ENCODE results near the gene MCMBP. TPM values are rescaled to one million over a fixed set of nuclear protein-coding genes. Genes with fewer than 3 reads are reported as not detected.
"Not testable (repeated sequence)": the region's sequence is repeated elsewhere in the genome, so short reads cannot be mapped to it uniquely, and the experiment has no call there.

The MCMBP gene
- 25.8 and 38.2 TPM in 2 replicates for total RNA-seq (2014; rRNA removed; shearing (Covaris generic); ENCODE audit: low replicate concordance)

- Histone ChIP-seq H3K4me2 (ENCODE audit: low read depth, low read length, poor library complexity, severe bottlenecking) (peak within 1 kb of the TSS; percentile 87), H3K9me3 (ENCODE audit: low read length) (no peaks in the 10 kb centered on the region), H2AFZ (ENCODE audit: low read length) (peak within 1 kb of the TSS; percentile 98), H3K9me2 (replicated peaks; ENCODE audit: insufficient read depth, low read length) (no peaks in the 10 kb centered on the region), H3K4me3 (ENCODE audit: low read length) (peak within 1 kb of the TSS; percentile 81), H3K4me1 (ENCODE audit: low read length) (peaks cover 35% of the 10 kb centered on the region), H3K9ac (ENCODE audit: low read length) (peak within 1 kb of the TSS; percentile 90), H3K27ac (ENCODE audit: low read length) (peak within 1 kb of the TSS; percentile 86), H3K36me3 (ENCODE audit: insufficient read depth, low read length) (peaks cover 3% of the 10 kb centered on the region; the same call in 1 of the 2 replicates), H3K79me2 (ENCODE audit: low read length) (peaks cover 47% of the 10 kb centered on the region), H3K27me3 (ENCODE audit: low read length) (no peaks in the 10 kb centered on the region), H4K20me1 (ENCODE audit: insufficient read depth, low read depth, low read length) (peaks cover 6% of the 10 kb centered on the region; the same call in 1 of the 2 replicates)
- no peak for DNase-seq
Measured at GRCh38 chr10:119872610-119872859, at the start of gene MCMBP. TSS of gene MCMBP (minus strand) at chr10:119872843. CDS start at chr10:119872584, 259 bp downstream.

GRCh38 chr10:119919826-119920225 is 47.2 kb upstream of the MCMBP start:
- H3K27ac ChIP-seq (ENCODE audit: low read length): no peak overlapping the region; the same call in 1 of the 2 replicates
- H3K27me3 ChIP-seq (ENCODE audit: low read length): no peaks in the 10 kb centered on the region
- H3K4me2 ChIP-seq (ENCODE audit: low read depth, low read length, poor library complexity, severe bottlenecking): no peak overlapping the region
- no peaks in the 10 kb centered on the region for H3K4me1 ChIP-seq (ENCODE audit: low read length)
- no peak overlapping the region for H2AFZ ChIP-seq (ENCODE audit: low read length)
- H3K9me2 ChIP-seq (replicated peaks; ENCODE audit: insufficient read depth, low read length): no peaks in the 10 kb centered on the region
- DNase-seq: no peak
- H3K36me3 ChIP-seq (ENCODE audit: insufficient read depth, low read length): peaks cover 48% of the 10 kb centered on the region
- no peaks in the 10 kb centered on the region for H3K9me3 ChIP-seq (ENCODE audit: low read length)
- no peaks in the 10 kb centered on the region for H4K20me1 ChIP-seq (ENCODE audit: insufficient read depth, low read depth, low read length)
- H3K9ac ChIP-seq (ENCODE audit: low read length): no peak overlapping the region
- peaks cover 5% of the 10 kb centered on the region for H3K79me2 ChIP-seq (ENCODE audit: low read length)
- H3K4me3 ChIP-seq (ENCODE audit: low read length): no peak overlapping the region

DNA sequence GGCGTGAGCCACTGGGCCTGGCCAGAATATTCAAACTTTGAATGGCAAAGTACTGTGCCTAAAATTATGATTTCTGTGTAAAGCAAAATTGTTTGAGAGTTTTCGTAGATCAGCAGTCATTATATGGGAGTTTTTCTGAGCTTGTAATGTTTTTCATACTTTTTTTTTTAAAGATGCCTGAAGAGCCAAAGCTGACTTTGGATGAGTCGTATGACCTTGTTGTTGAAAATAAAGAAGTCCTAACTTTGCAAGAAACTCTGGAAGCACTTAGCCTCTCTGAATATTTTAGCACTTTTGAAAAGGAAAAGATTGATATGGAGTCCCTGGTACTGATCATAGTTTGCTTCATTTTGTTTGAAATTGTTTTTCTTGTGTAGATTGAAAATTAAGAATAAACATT is 46.6 kb upstream of the MCMBP start:
- Histone ChIP-seq H3K9me2 (replicated peaks; ENCODE audit: insufficient read depth, low read length) (no peaks in the 10 kb centered on the region), H3K9ac (ENCODE audit: low read length) (no peak overlapping the region), H2AFZ (ENCODE audit: low read length) (no peak overlapping the region), H3K36me3 (ENCODE audit: insufficient read depth, low read length) (peaks cover 53% of the 10 kb centered on the region), H3K4me2 (ENCODE audit: low read depth, low read length, poor library complexity, severe bottlenecking) (no peak overlapping the region), H4K20me1 (ENCODE audit: insufficient read depth, low read depth, low read length) (no peaks in the 10 kb centered on the region), H3K4me3 (ENCODE audit: low read length) (no peak overlapping the region), H3K27ac (ENCODE audit: low read length) (no peak overlapping the region; the same call in 1 of the 2 replicates), H3K79me2 (ENCODE audit: low read length) (peaks cover 10% of the 10 kb centered on the region), H3K27me3 (ENCODE audit: low read length) (no peaks in the 10 kb centered on the region), H3K9me3 (ENCODE audit: low read length) (no peaks in the 10 kb centered on the region), H3K4me1 (ENCODE audit: low read length) (no peaks in the 10 kb centered on the region)
- DNase-seq: no peak

DNA sequence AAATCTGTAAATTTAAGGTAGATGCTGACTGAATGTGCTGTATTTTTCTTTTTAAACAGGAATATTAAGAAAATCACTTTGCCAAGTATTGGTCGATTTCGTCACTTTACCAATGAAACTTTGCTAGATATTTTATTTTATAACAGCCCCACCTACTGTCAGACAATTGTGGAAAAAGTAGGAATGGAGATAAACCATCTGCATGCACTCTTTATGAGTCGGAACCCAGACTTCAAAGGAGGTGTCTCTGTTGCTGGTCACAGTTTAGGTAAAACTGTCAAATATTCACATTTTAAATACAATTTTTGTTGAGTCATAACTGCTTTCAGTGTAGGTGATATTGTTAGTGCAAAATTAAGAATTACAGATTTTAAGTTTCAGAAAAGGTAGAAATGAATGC is 45.1 kb upstream of the MCMBP start:
- Histone ChIP-seq H3K9me2 (replicated peaks; ENCODE audit: insufficient read depth, low read length) (no peaks in the 10 kb centered on the region), H3K36me3 (ENCODE audit: insufficient read depth, low read length) (peaks cover 59% of the 10 kb centered on the region)
- no peak for DNase-seq

DNA sequence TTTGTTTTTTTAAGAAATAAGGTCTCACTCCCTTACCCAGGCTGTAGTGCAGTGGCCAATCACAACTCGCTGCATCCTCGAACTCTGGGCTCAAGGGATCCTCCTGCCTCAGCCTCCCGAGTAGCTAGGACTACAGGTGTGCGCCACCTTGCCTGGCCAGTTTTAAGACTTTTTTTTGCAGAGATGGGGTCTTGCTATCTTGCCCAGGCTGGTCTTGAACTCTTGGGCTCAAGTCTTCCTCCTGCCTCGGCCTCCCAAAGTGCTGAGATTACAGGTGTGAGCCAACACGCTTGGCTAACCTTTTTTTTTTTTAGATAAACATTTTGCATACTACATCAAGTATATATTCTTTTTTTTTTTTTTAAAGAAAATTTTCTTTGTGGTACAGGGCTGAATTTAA is 38.0 kb upstream of the MCMBP start:
- Histone ChIP-seq H3K4me2 (ENCODE audit: low read depth, low read length, poor library complexity, severe bottlenecking) (no peak overlapping the region), H3K27ac (ENCODE audit: low read length) (no peak overlapping the region), H3K36me3 (ENCODE audit: insufficient read depth, low read length) (peaks cover 25% of the 10 kb centered on the region), H3K4me1 (ENCODE audit: low read length) (no peaks in the 10 kb centered on the region), H3K27me3 (ENCODE audit: low read length) (no peaks in the 10 kb centered on the region), H3K9me2 (replicated peaks; ENCODE audit: insufficient read depth, low read length) (no peaks in the 10 kb centered on the region), H2AFZ (ENCODE audit: low read length) (no peak overlapping the region), H4K20me1 (ENCODE audit: insufficient read depth, low read depth, low read length) (no peaks in the 10 kb centered on the region), H3K9me3 (ENCODE audit: low read length) (no peaks in the 10 kb centered on the region), H3K79me2 (ENCODE audit: low read length) (peaks cover 6% of the 10 kb centered on the region; the same call in 1 of the 2 replicates), H3K9ac (ENCODE audit: low read length) (no peak overlapping the region), H3K4me3 (ENCODE audit: low read length) (no peak overlapping the region)
- DNase-seq: no peak

More for the DNA sequence above, 45.1 kb upstream of the MCMBP start:
- H3K4me1 ChIP-seq (ENCODE audit: low read length): no peaks in the 10 kb centered on the region
- no peak overlapping the region for H3K4me2 ChIP-seq (ENCODE audit: low read depth, low read length, poor library complexity, severe bottlenecking)
- H3K27ac ChIP-seq (ENCODE audit: low read length): no peak overlapping the region
- H2AFZ ChIP-seq (ENCODE audit: low read length): no peak overlapping the region
- H3K79me2 ChIP-seq (ENCODE audit: low read length): peaks cover 10% of the 10 kb centered on the region
- no peak overlapping the region for H3K9ac ChIP-seq (ENCODE audit: low read length)
- no peak overlapping the region for H3K4me3 ChIP-seq (ENCODE audit: low read length)
- H3K27me3 ChIP-seq (ENCODE audit: low read length): no peaks in the 10 kb centered on the region
- no peaks in the 10 kb centered on the region for H3K9me3 ChIP-seq (ENCODE audit: low read length)
- no peaks in the 10 kb centered on the region for H4K20me1 ChIP-seq (ENCODE audit: insufficient read depth, low read depth, low read length)

- Histone ChIP-seq H3K4me3 (ENCODE audit: low read length) (no peak overlapping the region), H3K27me3 (ENCODE audit: low read length) (no peaks in the 10 kb centered on the region), H3K9me3 (ENCODE audit: low read length) (no peaks in the 10 kb centered on the region), H3K4me1 (ENCODE audit: low read length) (no peaks in the 10 kb centered on the region), H3K27ac (ENCODE audit: low read length) (no peak overlapping the region), H3K9ac (ENCODE audit: low read length) (no peak overlapping the region), H3K9me2 (replicated peaks; ENCODE audit: insufficient read depth, low read length) (no peaks in the 10 kb centered on the region), H3K79me2 (ENCODE audit: low read length) (peaks cover 16% of the 10 kb centered on the region), H3K36me3 (ENCODE audit: insufficient read depth, low read length) (peaks cover 36% of the 10 kb centered on the region), H3K4me2 (ENCODE audit: low read depth, low read length, poor library complexity, severe bottlenecking) (no peak overlapping the region), H2AFZ (ENCODE audit: low read length) (no peak overlapping the region), H4K20me1 (ENCODE audit: insufficient read depth, low read depth, low read length) (no peaks in the 10 kb centered on the region)
- no peak for DNase-seq
Measured at GRCh38 chr10:119908166-119908565, 35.5 kb upstream of the MCMBP start.

- peaks cover 39% of the 10 kb centered on the region for H3K36me3 ChIP-seq (ENCODE audit: insufficient read depth, low read length)
- H3K27me3 ChIP-seq (ENCODE audit: low read length); H3K4me1 ChIP-seq (ENCODE audit: low read length); H4K20me1 ChIP-seq (ENCODE audit: insufficient read depth, low read depth, low read length); H3K27ac ChIP-seq (ENCODE audit: low read length); H3K9ac ChIP-seq (ENCODE audit: low read length); H2AFZ ChIP-seq (ENCODE audit: low read length); H3K4me2 ChIP-seq (ENCODE audit: low read depth, low read length, poor library complexity, severe bottlenecking); H3K9me2 ChIP-seq (replicated peaks; ENCODE audit: insufficient read depth, low read length); H3K4me3 ChIP-seq (ENCODE audit: low read length); DNase-seq; H3K9me3 ChIP-seq (ENCODE audit: low read length): not testable (repeated sequence)
- H3K79me2 ChIP-seq (ENCODE audit: low read length): peaks cover 21% of the 10 kb centered on the region
Measured at GRCh38 chr10:119907695-119908094, 35.1 kb upstream of the MCMBP start.

GRCh38 chr10:119903946-119904666 is 31.5 kb upstream of the MCMBP start:
- Histone ChIP-seq H3K4me2 (ENCODE audit: low read depth, low read length, poor library complexity, severe bottlenecking) (no peak overlapping the region), H2AFZ (ENCODE audit: low read length) (no peak overlapping the region), H3K36me3 (ENCODE audit: insufficient read depth, low read length) (peaks cover 42% of the 10 kb centered on the region), H3K4me1 (ENCODE audit: low read length) (no peaks in the 10 kb centered on the region), H3K79me2 (ENCODE audit: low read length) (peaks cover 53% of the 10 kb centered on the region), H3K4me3 (ENCODE audit: low read length) (no peak overlapping the region), H3K27ac (ENCODE audit: low read length) (no peak overlapping the region), H3K27me3 (ENCODE audit: low read length) (no peaks in the 10 kb centered on the region), H3K9me3 (ENCODE audit: low read length) (no peaks in the 10 kb centered on the region), H4K20me1 (ENCODE audit: insufficient read depth, low read depth, low read length) (no peaks in the 10 kb centered on the region), H3K9ac (ENCODE audit: low read length) (no peak overlapping the region), H3K9me2 (replicated peaks; ENCODE audit: insufficient read depth, low read length) (no peaks in the 10 kb centered on the region)
- DNase-seq: no peak
